Lower leg skin (tissue), 3 donors: Measurements from ENCODE around the gene ZNF20.

Experiments used
- POLR2A ChIP-seq, 2 donors: fragments of 450-650 bp; IDR thresholded peaks; one replicate each; pipeline ENCODE4 v1.6.1; 2016 to 2017; ENCODE audit warnings: antibody characterized with exemption in 2 of 2, mild to moderate bottlenecking in 1 of 2, moderate library complexity in 1 of 2
- TF ChIP-seq, protein P1 (sequence below), 3 donors: fragments of 450-650 bp; IDR thresholded peaks; one replicate each; pipeline ENCODE4 v1.5.1; 2016; ENCODE audit warnings: antibody characterized with exemption in 3 of 3, mild to moderate bottlenecking in 3 of 3, moderate library complexity in 2 of 3

DNA sequence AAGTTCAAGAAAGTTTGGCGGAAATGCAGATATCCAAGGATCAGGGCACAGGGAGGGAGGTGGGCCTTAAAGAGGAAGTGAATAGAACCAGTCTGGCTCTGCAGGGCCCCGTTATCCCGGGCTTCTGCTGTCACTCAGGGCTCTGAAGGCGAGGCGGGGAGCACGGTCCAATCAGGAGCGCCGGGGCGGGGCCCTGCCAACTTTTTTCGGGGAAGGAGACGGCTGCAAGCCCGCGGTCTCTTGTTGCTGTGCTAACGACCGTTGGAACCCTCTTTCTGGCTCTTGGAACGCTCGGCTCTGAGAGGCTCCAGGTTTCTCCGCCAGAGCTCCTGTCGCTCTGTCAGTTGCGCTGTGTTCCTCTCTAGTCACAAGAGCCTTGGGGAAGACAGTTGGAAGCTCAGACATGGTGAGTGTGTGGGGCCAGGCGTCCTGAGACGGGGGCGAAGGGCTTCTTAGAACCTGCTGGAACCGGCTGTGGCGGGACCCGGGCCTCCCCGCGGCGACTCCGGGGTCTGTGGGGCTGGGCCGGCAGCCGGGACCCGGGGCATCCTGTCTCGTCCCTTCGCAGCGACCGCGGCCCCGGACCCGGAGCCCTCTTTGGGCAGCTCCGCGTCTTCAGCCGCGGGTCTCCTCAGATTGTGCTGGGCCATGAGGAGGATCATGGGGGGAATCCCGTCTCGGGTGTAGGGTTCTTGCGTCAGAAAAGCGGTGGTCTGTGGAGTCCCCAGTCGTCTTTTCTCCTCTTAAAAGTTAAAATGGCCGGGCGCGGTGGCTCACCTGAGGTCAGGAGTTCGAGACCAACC, 47.9 kb downstream of the ZNF20 start:
- TF ChIP-seq, protein P1, sequence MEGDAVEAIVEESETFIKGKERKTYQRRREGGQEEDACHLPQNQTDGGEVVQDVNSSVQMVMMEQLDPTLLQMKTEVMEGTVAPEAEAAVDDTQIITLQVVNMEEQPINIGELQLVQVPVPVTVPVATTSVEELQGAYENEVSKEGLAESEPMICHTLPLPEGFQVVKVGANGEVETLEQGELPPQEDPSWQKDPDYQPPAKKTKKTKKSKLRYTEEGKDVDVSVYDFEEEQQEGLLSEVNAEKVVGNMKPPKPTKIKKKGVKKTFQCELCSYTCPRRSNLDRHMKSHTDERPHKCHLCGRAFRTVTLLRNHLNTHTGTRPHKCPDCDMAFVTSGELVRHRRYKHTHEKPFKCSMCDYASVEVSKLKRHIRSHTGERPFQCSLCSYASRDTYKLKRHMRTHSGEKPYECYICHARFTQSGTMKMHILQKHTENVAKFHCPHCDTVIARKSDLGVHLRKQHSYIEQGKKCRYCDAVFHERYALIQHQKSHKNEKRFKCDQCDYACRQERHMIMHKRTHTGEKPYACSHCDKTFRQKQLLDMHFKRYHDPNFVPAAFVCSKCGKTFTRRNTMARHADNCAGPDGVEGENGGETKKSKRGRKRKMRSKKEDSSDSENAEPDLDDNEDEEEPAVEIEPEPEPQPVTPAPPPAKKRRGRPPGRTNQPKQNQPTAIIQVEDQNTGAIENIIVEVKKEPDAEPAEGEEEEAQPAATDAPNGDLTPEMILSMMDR (IDR thresholded peaks at IDR 0.05), result no peak
- no peak for TF ChIP-seq POLR2A (IDR thresholded peaks at IDR 0.05)
